ENCODE data around the gene ROBO1. TPM values are rescaled to one million over a fixed set of nuclear protein-coding genes. Genes with fewer than 3 reads are reported as not detected.
"Not testable (repeated sequence)": the region's sequence is repeated elsewhere in the genome, so short reads cannot be mapped to it uniquely, and the experiment has no call there.

The ROBO1 gene
- total RNA-seq, 3 donors from 2014 or later = 12.7 to 50.7 (median 23.6) TPM

DNA sequence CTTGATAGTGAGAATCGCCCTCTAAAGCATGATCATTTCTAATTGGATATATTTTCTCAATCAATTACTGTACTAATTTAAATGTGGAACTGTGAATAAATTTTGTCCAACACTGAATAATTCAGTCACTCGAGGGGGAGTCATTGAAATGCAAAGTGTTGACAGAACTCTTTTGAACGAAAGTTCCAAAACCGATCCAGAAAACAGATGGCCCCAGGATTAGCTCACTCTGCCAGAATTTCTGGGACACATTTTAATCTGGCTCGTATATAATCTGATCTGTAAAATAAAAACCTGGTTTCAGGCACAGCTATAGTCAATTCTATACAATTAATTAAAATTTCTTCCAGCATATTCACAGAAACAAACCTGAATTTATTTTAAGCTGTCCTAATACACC lies 580.4 kb downstream of the ROBO1 start:
- intact Hi-C loops (cut with DNase I; ENCODE audit: low total_unique reads) = no loop called here
- H3K27me3 ChIP-seq = no peaks in the 10 kb centered on the region

DNA sequence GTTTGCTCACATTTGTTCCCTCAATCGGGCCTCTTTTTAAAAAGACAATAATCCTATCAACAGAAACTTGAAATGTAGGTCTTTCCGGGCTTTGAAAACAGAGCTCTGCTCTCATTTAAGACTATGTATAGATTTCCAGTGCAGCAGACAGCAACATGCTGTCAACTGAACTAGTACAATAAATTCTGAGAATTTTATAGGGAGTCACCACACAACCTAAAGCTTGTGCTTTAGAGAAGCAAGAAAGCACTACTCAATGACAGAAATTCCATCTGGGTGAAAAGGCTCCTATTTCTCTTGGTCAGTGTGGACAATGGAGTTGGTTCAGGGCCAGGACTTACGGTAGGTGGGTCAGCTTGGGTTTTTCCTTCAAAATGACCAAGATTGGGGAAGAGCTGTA lies 583.5 kb downstream of the ROBO1 start:
- Histone ChIP-seq H3K9me3 (no peaks in the 10 kb centered on the region), H3K4me3 (no peak overlapping the region), H3K27ac (no peak overlapping the region), H3K4me1 (no peaks in the 10 kb centered on the region), H3K36me3 (no peaks in the 10 kb centered on the region), H3K27me3 (no peaks in the 10 kb centered on the region)
- TF ChIP-seq POLR2AphosphoS5 (IDR thresholded peaks at IDR 0.05) (no peak), POLR2A (IDR thresholded peaks at IDR 0.05) (no peak)
- TF ChIP-seq, protein P1, sequence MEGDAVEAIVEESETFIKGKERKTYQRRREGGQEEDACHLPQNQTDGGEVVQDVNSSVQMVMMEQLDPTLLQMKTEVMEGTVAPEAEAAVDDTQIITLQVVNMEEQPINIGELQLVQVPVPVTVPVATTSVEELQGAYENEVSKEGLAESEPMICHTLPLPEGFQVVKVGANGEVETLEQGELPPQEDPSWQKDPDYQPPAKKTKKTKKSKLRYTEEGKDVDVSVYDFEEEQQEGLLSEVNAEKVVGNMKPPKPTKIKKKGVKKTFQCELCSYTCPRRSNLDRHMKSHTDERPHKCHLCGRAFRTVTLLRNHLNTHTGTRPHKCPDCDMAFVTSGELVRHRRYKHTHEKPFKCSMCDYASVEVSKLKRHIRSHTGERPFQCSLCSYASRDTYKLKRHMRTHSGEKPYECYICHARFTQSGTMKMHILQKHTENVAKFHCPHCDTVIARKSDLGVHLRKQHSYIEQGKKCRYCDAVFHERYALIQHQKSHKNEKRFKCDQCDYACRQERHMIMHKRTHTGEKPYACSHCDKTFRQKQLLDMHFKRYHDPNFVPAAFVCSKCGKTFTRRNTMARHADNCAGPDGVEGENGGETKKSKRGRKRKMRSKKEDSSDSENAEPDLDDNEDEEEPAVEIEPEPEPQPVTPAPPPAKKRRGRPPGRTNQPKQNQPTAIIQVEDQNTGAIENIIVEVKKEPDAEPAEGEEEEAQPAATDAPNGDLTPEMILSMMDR (IDR thresholded peaks at IDR 0.05) = no peak
- intact Hi-C loops (cut with DNase I; ENCODE audit: low total_unique reads) = no loop called here
- no peak for DNase-seq (ENCODE audit: low spot score in 2 of 2)

More for the DNA sequence above, 580.4 kb downstream of the ROBO1 start:
- no peaks in the 10 kb centered on the region for H3K36me3 ChIP-seq
- H3K4me1 ChIP-seq = no peaks in the 10 kb centered on the region
- no peak for TF ChIP-seq POLR2AphosphoS5 (IDR thresholded peaks at IDR 0.05)
- TF ChIP-seq, protein P1 (IDR thresholded peaks at IDR 0.05) = no peak
- TF ChIP-seq POLR2A (IDR thresholded peaks at IDR 0.05) = no peak
- no peaks in the 10 kb centered on the region for H3K9me3 ChIP-seq
- no peak overlapping the region for H3K4me3 ChIP-seq
- H3K27ac ChIP-seq = no peak overlapping the region
- DNase-seq (ENCODE audit: low spot score in 2 of 2) = no peak

DNA sequence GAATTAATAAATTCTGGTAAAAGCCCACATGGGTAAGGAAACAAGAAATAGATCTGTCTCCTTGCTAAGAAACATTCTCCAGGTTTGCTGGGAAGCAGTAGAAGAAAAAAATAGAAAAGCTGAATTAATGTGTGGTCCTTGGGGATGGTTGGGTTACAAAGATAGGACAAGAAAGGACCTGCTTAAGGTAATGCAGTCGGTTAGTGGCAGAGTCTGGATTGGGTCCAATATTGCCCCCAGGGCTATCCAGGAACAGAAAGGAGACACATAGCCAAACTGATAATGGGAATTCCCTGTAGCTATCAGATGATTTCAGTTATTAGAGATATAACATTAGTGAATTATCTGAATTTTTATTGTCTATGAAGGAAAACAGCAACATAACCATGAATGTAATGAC lies 584.3 kb downstream of the ROBO1 start:
- Histone ChIP-seq H3K4me1 (no peaks in the 10 kb centered on the region), H3K27me3 (no peaks in the 10 kb centered on the region), H3K36me3 (no peaks in the 10 kb centered on the region), H3K27ac (no peak overlapping the region), H3K4me3 (no peak overlapping the region), H3K9me3 (no peaks in the 10 kb centered on the region)
- DNase-seq (ENCODE audit: low spot score in 2 of 2) = no peak
- TF ChIP-seq, protein P1 (IDR thresholded peaks at IDR 0.05) = no peak
- no peak for TF ChIP-seq POLR2A (IDR thresholded peaks at IDR 0.05)
- TF ChIP-seq POLR2AphosphoS5 (IDR thresholded peaks at IDR 0.05) = no peak
- intact Hi-C loops (cut with DNase I; ENCODE audit: low total_unique reads) = no loop called here

DNA sequence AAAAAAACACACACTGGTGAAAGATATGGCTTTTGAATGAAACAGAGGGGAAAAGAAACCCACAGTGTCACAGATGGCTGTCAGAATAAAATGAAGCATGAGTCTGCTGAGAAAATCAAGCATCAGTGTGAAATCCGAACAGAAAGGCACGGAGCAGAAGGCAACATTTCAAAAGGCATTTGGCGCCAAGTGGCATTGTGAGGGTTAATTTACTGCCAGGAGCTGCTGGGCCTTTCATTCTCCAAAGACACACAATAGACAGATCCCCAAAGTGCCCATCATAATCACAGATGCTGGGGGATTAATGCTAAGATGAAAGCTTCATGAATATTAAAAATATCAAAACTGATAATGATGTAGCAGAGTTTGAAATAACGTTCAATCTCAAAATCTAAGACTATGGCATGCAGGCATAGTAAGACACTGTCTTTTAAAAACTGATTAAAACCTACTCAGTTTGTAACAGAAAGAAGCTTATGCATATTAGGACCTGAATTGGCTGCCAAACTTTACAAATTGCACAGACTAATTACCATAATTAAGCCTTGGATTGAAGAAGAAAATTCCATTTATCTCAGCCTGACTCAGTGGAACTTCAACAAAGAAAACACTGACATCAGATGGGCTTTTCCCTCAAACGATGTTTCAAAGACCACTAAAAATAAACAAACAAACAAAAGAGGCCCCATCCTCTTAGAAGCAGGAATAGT lies 589.2 kb downstream of the ROBO1 start:
- Histone ChIP-seq H3K36me3 (no peaks in the 10 kb centered on the region), H3K4me3 (no peak overlapping the region), H3K27ac (no peak overlapping the region), H3K4me1 (no peaks in the 10 kb centered on the region), H3K9me3 (no peaks in the 10 kb centered on the region), H3K27me3 (no peaks in the 10 kb centered on the region)
- TF ChIP-seq POLR2AphosphoS5 (IDR thresholded peaks at IDR 0.05) = no peak
- TF ChIP-seq, protein P1 (IDR thresholded peaks at IDR 0.05) = no peak
- no peak for TF ChIP-seq POLR2A (IDR thresholded peaks at IDR 0.05)
- DNase-seq (ENCODE audit: low spot score in 2 of 2) = no peak
- intact Hi-C loops (cut with DNase I; ENCODE audit: low total_unique reads) = no loop called here

DNA sequence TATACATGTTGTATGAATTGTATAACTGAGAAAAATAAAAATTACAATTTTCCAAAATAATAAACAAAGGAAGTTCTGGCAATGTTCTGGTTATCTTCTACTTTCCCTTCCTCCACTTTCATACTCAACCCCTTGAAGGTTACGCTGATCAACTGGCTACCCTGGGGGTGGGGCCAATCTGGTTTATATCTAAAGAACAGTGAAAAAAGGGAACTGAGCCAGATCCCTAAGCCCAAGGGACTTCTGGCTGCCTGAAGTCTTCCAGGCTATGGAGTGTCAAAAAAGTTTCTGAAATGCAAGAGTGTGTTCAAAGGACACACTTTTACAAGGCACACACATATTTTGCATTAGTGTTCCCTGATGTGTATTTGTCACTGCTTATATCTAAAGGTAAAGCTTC lies 591.9 kb downstream of the ROBO1 start:
- intact Hi-C loops (cut with DNase I; ENCODE audit: low total_unique reads) = no loop called here
- no peaks in the 10 kb centered on the region for H3K4me1 ChIP-seq
- no peaks in the 10 kb centered on the region for H3K27me3 ChIP-seq
- no peak overlapping the region for H3K27ac ChIP-seq
- H3K36me3 ChIP-seq = no peaks in the 10 kb centered on the region
- no peak overlapping the region for H3K4me3 ChIP-seq
- no peaks in the 10 kb centered on the region for H3K9me3 ChIP-seq
- no peak for DNase-seq (ENCODE audit: low spot score in 2 of 2)
- TF ChIP-seq, protein P1 (IDR thresholded peaks at IDR 0.05) = no peak
- TF ChIP-seq POLR2AphosphoS5 (IDR thresholded peaks at IDR 0.05) (no peak), POLR2A (IDR thresholded peaks at IDR 0.05) (no peak)

DNA sequence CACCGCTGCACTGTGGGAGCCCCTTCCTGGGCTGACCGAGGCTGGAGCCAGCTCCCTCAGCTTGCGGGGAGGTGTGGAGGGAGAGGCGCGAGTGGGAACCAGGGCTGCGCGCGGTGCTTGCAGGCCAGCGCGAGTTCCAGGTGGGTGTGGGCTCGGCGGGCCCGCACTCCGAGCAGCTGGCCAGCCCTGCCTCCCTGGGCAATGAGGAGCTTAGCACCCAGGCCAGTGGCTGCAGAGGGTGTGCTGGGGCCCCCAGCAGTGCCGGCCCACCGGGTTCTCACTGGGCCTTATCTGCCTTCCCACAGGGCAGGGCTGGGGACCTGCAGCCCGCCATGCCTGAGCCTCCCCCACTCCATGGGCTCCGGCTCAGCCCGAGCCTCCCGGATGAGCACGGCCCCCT lies 594.5 kb downstream of the ROBO1 start:
- H3K9me3 ChIP-seq; H3K27me3 ChIP-seq; H3K27ac ChIP-seq; H3K4me3 ChIP-seq; H3K4me1 ChIP-seq; DNase-seq (ENCODE audit: low spot score in 2 of 2); H3K36me3 ChIP-seq; intact Hi-C loops (cut with DNase I; ENCODE audit: low total_unique reads): not testable (repeated sequence)
